ENCODE data around the gene MAPT.

The MAPT gene

GRCh38 chr17:46023783-46024388 lies 129.5 kb downstream of the MAPT start:
- no peak for DNase-seq (ENCODE audit: extremely low read depth, low read depth)
- TF ChIP-seq, protein P1, sequence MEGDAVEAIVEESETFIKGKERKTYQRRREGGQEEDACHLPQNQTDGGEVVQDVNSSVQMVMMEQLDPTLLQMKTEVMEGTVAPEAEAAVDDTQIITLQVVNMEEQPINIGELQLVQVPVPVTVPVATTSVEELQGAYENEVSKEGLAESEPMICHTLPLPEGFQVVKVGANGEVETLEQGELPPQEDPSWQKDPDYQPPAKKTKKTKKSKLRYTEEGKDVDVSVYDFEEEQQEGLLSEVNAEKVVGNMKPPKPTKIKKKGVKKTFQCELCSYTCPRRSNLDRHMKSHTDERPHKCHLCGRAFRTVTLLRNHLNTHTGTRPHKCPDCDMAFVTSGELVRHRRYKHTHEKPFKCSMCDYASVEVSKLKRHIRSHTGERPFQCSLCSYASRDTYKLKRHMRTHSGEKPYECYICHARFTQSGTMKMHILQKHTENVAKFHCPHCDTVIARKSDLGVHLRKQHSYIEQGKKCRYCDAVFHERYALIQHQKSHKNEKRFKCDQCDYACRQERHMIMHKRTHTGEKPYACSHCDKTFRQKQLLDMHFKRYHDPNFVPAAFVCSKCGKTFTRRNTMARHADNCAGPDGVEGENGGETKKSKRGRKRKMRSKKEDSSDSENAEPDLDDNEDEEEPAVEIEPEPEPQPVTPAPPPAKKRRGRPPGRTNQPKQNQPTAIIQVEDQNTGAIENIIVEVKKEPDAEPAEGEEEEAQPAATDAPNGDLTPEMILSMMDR (IDR thresholded peaks at IDR 0.05; ENCODE audit: low read depth, low read length) = no peak

DNA sequence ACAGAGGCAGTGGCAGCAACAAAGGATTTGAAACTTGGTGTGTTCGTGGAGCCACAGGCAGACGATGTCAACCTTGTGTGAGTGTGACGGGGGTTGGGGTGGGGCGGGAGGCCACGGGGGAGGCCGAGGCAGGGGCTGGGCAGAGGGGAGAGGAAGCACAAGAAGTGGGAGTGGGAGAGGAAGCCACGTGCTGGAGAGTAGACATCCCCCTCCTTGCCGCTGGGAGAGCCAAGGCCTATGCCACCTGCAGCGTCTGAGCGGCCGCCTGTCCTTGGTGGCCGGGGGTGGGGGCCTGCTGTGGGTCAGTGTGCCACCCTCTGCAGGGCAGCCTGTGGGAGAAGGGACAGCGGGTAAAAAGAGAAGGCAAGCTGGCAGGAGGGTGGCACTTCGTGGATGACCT lies 130.2 kb downstream of the MAPT start:
- TF ChIP-seq, protein P1 (IDR thresholded peaks at IDR 0.05; ENCODE audit: low read depth, low read length) = no peak
- DNase-seq (ENCODE audit: extremely low read depth, low read depth) = no peak

DNA sequence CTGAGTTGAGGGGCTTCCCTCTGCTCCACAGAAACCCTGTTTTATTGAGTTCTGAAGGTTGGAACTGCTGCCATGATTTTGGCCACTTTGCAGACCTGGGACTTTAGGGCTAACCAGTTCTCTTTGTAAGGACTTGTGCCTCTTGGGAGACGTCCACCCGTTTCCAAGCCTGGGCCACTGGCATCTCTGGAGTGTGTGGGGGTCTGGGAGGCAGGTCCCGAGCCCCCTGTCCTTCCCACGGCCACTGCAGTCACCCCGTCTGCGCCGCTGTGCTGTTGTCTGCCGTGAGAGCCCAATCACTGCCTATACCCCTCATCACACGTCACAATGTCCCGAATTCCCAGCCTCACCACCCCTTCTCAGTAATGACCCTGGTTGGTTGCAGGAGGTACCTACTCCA lies 130.7 kb downstream of the MAPT start:
- TF ChIP-seq, protein P1 (IDR thresholded peaks at IDR 0.05; ENCODE audit: low read depth, low read length) = no peak
- DNase-seq (ENCODE audit: extremely low read depth, low read depth) = no peak

GRCh38 chr17:46025510-46026165 lies 131.3 kb downstream of the MAPT start:
- TF ChIP-seq, protein P1 (IDR thresholded peaks at IDR 0.05; ENCODE audit: low read depth, low read length) = no peak
- DNase-seq (ENCODE audit: extremely low read depth, low read depth) = no peak

DNA sequence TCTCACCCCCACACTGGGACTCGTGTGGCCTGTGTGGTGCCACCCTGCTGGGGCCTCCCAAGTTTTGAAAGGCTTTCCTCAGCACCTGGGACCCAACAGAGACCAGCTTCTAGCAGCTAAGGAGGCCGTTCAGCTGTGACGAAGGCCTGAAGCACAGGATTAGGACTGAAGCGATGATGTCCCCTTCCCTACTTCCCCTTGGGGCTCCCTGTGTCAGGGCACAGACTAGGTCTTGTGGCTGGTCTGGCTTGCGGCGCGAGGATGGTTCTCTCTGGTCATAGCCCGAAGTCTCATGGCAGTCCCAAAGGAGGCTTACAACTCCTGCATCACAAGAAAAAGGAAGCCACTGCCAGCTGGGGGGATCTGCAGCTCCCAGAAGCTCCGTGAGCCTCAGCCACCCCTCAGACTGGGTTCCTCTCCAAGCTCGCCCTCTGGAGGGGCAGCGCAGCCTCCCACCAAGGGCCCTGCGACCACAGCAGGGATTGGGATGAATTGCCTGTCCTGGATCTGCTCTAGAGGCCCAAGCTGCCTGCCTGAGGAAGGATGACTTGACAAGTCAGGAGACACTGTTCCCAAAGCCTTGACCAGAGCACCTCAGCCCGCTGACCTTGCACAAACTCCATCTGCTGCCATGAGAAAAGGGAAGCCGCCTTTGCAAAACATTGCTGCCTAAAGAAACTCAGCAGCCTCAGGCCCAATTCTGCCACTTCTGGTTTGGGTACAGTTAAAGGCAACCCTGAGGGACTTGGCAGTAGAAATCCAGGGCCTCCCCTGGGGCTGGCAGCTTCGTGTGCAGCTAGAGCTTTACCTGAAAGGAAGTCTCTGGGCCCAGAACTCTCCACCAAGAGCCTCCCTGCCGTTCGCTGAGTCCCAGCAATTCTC lies 132.1 kb downstream of the MAPT start:
- TF ChIP-seq, protein P1 (IDR thresholded peaks at IDR 0.05; ENCODE audit: low read depth, low read length) = no peak

DNA sequence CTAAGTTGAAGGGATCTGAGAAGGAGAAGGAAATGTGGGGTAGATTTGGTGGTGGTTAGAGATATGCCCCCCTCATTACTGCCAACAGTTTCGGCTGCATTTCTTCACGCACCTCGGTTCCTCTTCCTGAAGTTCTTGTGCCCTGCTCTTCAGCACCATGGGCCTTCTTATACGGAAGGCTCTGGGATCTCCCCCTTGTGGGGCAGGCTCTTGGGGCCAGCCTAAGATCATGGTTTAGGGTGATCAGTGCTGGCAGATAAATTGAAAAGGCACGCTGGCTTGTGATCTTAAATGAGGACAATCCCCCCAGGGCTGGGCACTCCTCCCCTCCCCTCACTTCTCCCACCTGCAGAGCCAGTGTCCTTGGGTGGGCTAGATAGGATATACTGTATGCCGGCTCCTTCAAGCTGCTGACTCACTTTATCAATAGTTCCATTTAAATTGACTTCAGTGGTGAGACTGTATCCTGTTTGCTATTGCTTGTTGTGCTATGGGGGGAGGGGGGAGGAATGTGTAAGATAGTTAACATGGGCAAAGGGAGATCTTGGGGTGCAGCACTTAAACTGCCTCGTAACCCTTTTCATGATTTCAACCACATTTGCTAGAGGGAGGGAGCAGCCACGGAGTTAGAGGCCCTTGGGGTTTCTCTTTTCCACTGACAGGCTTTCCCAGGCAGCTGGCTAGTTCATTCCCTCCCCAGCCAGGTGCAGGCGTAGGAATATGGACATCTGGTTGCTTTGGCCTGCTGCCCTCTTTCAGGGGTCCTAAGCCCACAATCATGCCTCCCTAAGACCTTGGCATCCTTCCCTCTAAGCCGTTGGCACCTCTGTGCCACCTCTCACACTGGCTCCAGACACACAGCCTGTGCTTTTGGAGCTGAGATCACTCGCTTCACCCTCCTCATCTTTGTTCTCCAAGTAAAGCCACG lies 133.0 kb downstream of the MAPT start:
- TF ChIP-seq, protein P1 (IDR thresholded peaks at IDR 0.05; ENCODE audit: low read depth, low read length) = no peak
- no peak for DNase-seq (ENCODE audit: extremely low read depth, low read depth)

More for the DNA sequence above, 132.1 kb downstream of the MAPT start:
- no peak for DNase-seq (ENCODE audit: extremely low read depth, low read depth)
